Panc1 (cell line): ENCODE data around the gene SUMO1. TPM values are rescaled to one million over a fixed set of nuclear protein-coding genes. Genes with fewer than 3 reads are reported as not detected.

ENCODE experiments used
- ATAC-seq: fragments of 200-7000 bp; cut with Tn5 transposase; 2 replicates; pipeline ENCODE4 v1.9.1; 2020; ENCODE audit warnings: mild to moderate bottlenecking, moderate library complexity
- BruUV-seq: library from RNA; stranded (reverse); fragments of 400-500 nt; replicated peaks from 2 replicates; lab custom pipeline; 2021; lab: Mats Ljungman, UMichigan
- CTCF ChIA-PET: fragments of 300-600 bp; sonication (Branson Sonifier 250); formaldehyde crosslinking; loops from one replicate; lab custom pipeline; 2022; ENCODE audit warnings: antibody characterized with exemption; lab: Charles Lee
- POLR2A ChIA-PET: fragments of 300-600 bp; sonication (Branson Sonifier 250); formaldehyde crosslinking; loops from one replicate; lab custom pipeline; 2022; ENCODE audit warnings: antibody characterized with exemption; lab: Charles Lee
- DNase-seq: peaks from one replicate; pipeline ENCODE4 v3.0.0-alpha.2; 2010; ENCODE audit warnings: low read depth, low spot score
- H3K27ac ChIP-seq: 2 replicates; pipeline ENCODE4 v1.5.1; 2011; ENCODE audit warnings: mild to moderate bottlenecking, low read length, inconsistent platforms
- H3K27me3 ChIP-seq: fragments of 200-500 bp; sonication (Bioruptor generic); 2 replicates; pipeline ENCODE4 v1.6.0; 2014; ENCODE audit warnings: low read length, inconsistent platforms; ENCODE audit not compliant: control insufficient read depth, insufficient read depth
- H3K36me3 ChIP-seq: fragments of 200-500 bp; sonication (Bioruptor generic); 2 replicates; pipeline ENCODE4 v1.5.1; 2014; ENCODE audit warnings: inconsistent platforms, mild to moderate bottlenecking, low read length, moderate library complexity; ENCODE audit not compliant: control insufficient read depth, insufficient read depth
- H3K4me1 ChIP-seq: 2 replicates; pipeline ENCODE4 v1.5.1; 2011; ENCODE audit warnings: inconsistent platforms, mild to moderate bottlenecking, low read length, moderate library complexity; ENCODE audit not compliant: control insufficient read depth, insufficient read depth
- H3K4me3 ChIP-seq, 2 experiments: 2 replicates each; pipeline ENCODE4 v1.5.1; 2011 to 2012; ENCODE audit warnings: low read depth in 2 of 2, low read length in 2 of 2, mild to moderate bottlenecking in 2 of 2, inconsistent platforms in 1 of 2, moderate library complexity in 1 of 2
- H3K9me3 ChIP-seq: fragments of 200-500 bp; sonication (Bioruptor generic); 2 replicates; pipeline ENCODE4 v1.5.1; 2014; ENCODE audit warnings: low read depth, mild to moderate bottlenecking, inconsistent platforms, low read length, moderate library complexity; ENCODE audit not compliant: control insufficient read depth, insufficient read depth
- POLR2AphosphoS5 ChIP-seq: IDR thresholded peaks from 2 replicates; pipeline ENCODE4 v1.6.1; 2012; ENCODE audit warnings: mild to moderate bottlenecking, low read depth, low read length, moderate library complexity
- SIN3A ChIP-seq: IDR thresholded peaks from 2 replicates; pipeline ENCODE4 v1.6.1; 2012; ENCODE audit warnings: low read depth, mild to moderate bottlenecking, low read length, moderate library complexity, borderline replicate concordance; ENCODE audit not compliant: insufficient read depth
- TCF7L2 ChIP-seq: IDR thresholded peaks from 2 replicates; pipeline ENCODE4 v1.6.1; 2011; ENCODE audit warnings: mild to moderate bottlenecking, low read depth, low read length, inconsistent platforms
- in situ Hi-C: cut with HindIII; loops from 2 replicates; pipeline ENCODE4 v1.10.0; 2016; ENCODE audit warnings: low sequenced_read_pairs, low pct_unique_long_range_greater_than_20kb
- intact Hi-C: fragments of 100-400 bp; cut with micrococcal nuclease; formaldehyde crosslinking; loops from one replicate; pipeline ENCODE4 v1.10.0; 2022; ENCODE audit not compliant: unreplicated experiment
- total RNA-seq: library from RNA; stranded (reverse); gene quantifications from one replicate; pipeline ENCODE4 v1.2.1, GENCODE V29; 2021; ENCODE audit not compliant: unreplicated experiment
- TF ChIP-seq, protein P1 (sequence below), 2 experiments: IDR thresholded peaks; 2 replicates each; pipeline ENCODE4 v1.6.1; 2011 to 2012; ENCODE audit warnings: low read depth in 2 of 2, control low read depth in 1 of 2, low read length in 1 of 2, mild to moderate bottlenecking in 1 of 2, moderate library complexity in 1 of 2; ENCODE audit not compliant: insufficient read depth in 1 of 2
- TF ChIP-seq, protein P2 (sequence below): fragments of 450-650 bp; IDR thresholded peaks from 2 replicates; pipeline ENCODE4 v1.5.1; 2017; ENCODE audit warnings: mild to moderate bottlenecking

Gene SUMO1
- total RNA-seq, 1 experiment from 2014 or later: 137 TPM

DNA sequence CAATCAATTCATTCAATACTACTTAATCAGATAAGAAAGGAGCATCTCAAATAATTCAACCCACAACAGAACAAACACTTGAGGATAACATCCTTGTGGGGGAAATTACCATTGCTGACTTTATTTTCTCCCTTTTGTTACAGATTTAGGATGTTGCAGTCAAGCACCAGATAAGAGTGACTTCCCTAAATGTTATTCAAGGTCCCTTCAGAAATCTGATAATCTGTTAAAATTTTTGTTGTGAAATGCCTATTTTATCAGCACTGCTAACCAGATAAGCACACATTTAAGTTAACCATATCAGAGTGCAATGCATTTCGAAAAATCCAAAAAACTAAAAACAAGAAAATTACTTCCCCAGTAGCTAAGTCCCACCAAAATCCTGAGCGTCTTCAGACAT is 33.5 kb downstream of the SUMO1 start:
- H3K9me3 ChIP-seq: no peaks in the 10 kb centered on the region
- DNase-seq (no peak), ATAC-seq (no peak)
- peaks cover 6% of the 10 kb centered on the region; the same call in 1 of the 2 replicates for H3K36me3 ChIP-seq
- no peak overlapping the region for H3K27ac ChIP-seq
- TF ChIP-seq POLR2AphosphoS5 (no peak), TCF7L2 (no peak), SIN3A (no peak)
- TF ChIP-seq, protein P1, sequence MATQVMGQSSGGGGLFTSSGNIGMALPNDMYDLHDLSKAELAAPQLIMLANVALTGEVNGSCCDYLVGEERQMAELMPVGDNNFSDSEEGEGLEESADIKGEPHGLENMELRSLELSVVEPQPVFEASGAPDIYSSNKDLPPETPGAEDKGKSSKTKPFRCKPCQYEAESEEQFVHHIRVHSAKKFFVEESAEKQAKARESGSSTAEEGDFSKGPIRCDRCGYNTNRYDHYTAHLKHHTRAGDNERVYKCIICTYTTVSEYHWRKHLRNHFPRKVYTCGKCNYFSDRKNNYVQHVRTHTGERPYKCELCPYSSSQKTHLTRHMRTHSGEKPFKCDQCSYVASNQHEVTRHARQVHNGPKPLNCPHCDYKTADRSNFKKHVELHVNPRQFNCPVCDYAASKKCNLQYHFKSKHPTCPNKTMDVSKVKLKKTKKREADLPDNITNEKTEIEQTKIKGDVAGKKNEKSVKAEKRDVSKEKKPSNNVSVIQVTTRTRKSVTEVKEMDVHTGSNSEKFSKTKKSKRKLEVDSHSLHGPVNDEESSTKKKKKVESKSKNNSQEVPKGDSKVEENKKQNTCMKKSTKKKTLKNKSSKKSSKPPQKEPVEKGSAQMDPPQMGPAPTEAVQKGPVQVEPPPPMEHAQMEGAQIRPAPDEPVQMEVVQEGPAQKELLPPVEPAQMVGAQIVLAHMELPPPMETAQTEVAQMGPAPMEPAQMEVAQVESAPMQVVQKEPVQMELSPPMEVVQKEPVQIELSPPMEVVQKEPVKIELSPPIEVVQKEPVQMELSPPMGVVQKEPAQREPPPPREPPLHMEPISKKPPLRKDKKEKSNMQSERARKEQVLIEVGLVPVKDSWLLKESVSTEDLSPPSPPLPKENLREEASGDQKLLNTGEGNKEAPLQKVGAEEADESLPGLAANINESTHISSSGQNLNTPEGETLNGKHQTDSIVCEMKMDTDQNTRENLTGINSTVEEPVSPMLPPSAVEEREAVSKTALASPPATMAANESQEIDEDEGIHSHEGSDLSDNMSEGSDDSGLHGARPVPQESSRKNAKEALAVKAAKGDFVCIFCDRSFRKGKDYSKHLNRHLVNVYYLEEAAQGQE (IDR thresholded peaks at IDR 0.05; ENCODE audit: insufficient read depth in 1 of 2, low read depth in 2 of 2, low read length in 1 of 2): no peak
- TF ChIP-seq, protein P2, sequence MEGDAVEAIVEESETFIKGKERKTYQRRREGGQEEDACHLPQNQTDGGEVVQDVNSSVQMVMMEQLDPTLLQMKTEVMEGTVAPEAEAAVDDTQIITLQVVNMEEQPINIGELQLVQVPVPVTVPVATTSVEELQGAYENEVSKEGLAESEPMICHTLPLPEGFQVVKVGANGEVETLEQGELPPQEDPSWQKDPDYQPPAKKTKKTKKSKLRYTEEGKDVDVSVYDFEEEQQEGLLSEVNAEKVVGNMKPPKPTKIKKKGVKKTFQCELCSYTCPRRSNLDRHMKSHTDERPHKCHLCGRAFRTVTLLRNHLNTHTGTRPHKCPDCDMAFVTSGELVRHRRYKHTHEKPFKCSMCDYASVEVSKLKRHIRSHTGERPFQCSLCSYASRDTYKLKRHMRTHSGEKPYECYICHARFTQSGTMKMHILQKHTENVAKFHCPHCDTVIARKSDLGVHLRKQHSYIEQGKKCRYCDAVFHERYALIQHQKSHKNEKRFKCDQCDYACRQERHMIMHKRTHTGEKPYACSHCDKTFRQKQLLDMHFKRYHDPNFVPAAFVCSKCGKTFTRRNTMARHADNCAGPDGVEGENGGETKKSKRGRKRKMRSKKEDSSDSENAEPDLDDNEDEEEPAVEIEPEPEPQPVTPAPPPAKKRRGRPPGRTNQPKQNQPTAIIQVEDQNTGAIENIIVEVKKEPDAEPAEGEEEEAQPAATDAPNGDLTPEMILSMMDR: no peak
- no TSS peak for BruUV-seq
- no peaks in the 10 kb centered on the region for H3K4me1 ChIP-seq
- no peaks in the 10 kb centered on the region for H3K27me3 ChIP-seq
- intact Hi-C loops (no loop called here), in situ Hi-C loops (no loop called here)
- H3K4me3 ChIP-seq: no peak overlapping the region
- ChIA-PET POLR2A (no interaction called here), CTCF (no interaction called here)

DNA sequence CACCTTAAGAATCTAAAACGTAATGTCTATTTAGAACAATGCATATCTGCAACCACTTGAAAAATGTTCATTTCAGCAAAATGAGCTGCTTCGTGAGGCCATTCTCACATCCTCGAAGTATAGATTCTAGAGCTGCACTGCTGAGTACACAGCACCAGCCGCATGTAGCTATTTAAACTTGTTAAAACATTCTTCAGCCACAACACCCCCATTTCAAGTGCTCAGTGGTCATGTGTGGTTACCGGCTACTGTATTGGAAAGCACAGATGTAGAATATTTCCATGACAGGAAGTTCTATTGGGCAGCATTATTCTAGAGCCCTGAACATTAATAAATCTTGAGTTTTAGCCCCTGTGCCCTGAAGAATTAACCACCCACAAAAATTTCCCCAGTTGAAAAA is 35.0 kb downstream of the SUMO1 start:
- no peaks in the 10 kb centered on the region for H3K27me3 ChIP-seq
- TF ChIP-seq, protein P1 (IDR thresholded peaks at IDR 0.05; ENCODE audit: insufficient read depth in 1 of 2, low read depth in 2 of 2, low read length in 1 of 2): no peak
- TF ChIP-seq POLR2AphosphoS5 (no peak), SIN3A (no peak), TCF7L2 (no peak)
- TF ChIP-seq, protein P2: no peak
- in situ Hi-C loops: no loop called here
- intact Hi-C loops: no loop called here
- ChIA-PET CTCF (no interaction called here), POLR2A (interaction anchor here (0.5 kb wide), 1 partner anchor 55 kb away, joined by 21 read pairs; no protein-coding TSS in a partner anchor)
- peaks cover 6% of the 10 kb centered on the region; the same call in 1 of the 2 replicates for H3K36me3 ChIP-seq
- H3K9me3 ChIP-seq: no peaks in the 10 kb centered on the region
- no TSS peak for BruUV-seq
- no peak overlapping the region for H3K4me3 ChIP-seq
- no peaks in the 10 kb centered on the region for H3K4me1 ChIP-seq
- DNase-seq (no peak), ATAC-seq (no peak)
- no peak overlapping the region for H3K27ac ChIP-seq
